GM23248 (cell line): ENCODE data around the gene IL1F10.

Source experiments
- EZH2 ChIP-seq: fragments of 200-600 bp; sonication (generic); IDR thresholded peaks from 2 replicates; pipeline ENCODE4 v1.6.1; 2018; ENCODE audit warnings: antibody characterized with exemption, mild to moderate bottlenecking; ENCODE audit not compliant: insufficient read depth, poor library complexity, severe bottlenecking
- EZH2phosphoT487 ChIP-seq: fragments of 200-600 bp; sonication (generic); IDR thresholded peaks from 2 replicates; pipeline ENCODE4 v1.6.1; 2018; ENCODE audit warnings: antibody characterized with exemption, moderate library complexity, mild to moderate bottlenecking, low read depth; ENCODE audit not compliant: insufficient read depth

DNA sequence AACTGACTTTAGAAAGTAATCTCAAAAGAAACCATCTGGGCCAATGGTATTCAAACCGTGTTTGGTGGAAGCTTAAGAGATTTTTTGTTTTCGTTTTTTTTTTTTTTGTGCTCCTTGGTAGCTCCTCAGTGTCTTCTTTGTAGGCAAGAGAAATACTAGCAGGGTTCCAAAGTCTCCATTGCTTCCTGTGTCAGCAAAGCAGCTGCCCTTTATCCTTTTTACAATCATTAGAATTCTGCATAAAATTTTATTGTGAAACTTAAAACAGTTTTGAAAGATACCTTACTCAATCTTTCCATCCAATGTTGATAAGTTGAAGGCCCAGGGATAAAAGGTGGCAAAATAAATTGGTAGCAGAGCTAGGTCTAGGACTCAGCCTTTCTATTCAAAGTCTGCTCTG, 479 bp downstream of the IL1F10 start:
- TF ChIP-seq EZH2phosphoT487 (no peak), EZH2 (no peak)
